ENCODE results near the gene C11orf71. TPM values are rescaled to one million over a fixed set of nuclear protein-coding genes. Genes with fewer than 3 reads are reported as not detected.

C11orf71 gene
- total RNA-seq, 3 donors from 2014 or later: 7.9 to 13.2 (median 10.2) TPM

DNA sequence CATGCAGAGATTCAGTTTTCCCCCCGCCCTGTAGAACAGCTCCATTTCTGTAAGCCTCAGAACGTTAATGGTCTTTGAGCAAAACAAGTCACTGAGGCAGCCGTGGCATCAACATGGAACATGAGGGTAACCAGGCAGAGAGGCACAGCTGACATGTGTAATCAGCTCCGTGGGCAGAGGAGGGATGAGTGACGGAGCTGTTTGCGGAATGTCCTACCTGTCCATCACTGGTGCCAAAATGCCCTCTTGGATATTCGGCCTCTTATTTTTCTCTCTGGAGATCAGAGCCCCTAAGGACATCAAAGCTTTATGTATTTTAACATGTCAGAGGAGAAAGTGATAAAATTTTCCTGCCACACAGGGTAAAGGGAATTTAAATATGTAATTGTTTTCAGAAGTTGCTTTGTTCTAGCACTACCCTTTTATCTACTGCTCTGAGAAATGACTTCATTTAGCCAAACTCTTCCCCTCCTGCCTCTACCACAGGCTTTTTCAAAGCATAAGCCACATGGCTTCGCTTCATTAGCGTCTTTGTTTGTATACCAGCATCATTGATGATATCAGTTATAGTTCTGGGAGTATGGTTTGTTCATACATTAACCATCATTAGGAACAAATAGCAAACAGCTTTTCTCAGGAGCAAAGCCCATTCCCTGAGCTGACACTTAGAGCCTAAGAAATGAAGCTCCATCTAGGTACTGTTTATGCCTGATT lies 32.9 kb downstream of the C11orf71 start:
- no peaks in the 10 kb centered on the region for H3K4me1 ChIP-seq
- intact Hi-C loops (cut with DNase I; ENCODE audit: low total_unique reads): no loop called here
- TF ChIP-seq POLR2AphosphoS5 (IDR thresholded peaks at IDR 0.05) (no peak), POLR2A (IDR thresholded peaks at IDR 0.05) (no peak)
- TF ChIP-seq, protein P1, sequence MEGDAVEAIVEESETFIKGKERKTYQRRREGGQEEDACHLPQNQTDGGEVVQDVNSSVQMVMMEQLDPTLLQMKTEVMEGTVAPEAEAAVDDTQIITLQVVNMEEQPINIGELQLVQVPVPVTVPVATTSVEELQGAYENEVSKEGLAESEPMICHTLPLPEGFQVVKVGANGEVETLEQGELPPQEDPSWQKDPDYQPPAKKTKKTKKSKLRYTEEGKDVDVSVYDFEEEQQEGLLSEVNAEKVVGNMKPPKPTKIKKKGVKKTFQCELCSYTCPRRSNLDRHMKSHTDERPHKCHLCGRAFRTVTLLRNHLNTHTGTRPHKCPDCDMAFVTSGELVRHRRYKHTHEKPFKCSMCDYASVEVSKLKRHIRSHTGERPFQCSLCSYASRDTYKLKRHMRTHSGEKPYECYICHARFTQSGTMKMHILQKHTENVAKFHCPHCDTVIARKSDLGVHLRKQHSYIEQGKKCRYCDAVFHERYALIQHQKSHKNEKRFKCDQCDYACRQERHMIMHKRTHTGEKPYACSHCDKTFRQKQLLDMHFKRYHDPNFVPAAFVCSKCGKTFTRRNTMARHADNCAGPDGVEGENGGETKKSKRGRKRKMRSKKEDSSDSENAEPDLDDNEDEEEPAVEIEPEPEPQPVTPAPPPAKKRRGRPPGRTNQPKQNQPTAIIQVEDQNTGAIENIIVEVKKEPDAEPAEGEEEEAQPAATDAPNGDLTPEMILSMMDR (IDR thresholded peaks at IDR 0.05): no peak
- H3K9me3 ChIP-seq: no peaks in the 10 kb centered on the region
- H3K27ac ChIP-seq: no peak overlapping the region
- H3K27me3 ChIP-seq: peaks cover 0 to 2% of the 10 kb centered on the region in 2 donors
- no peak overlapping the region for H3K4me3 ChIP-seq
- DNase-seq (ENCODE audit: low spot score in 2 of 2): no peak
- no peaks in the 10 kb centered on the region for H3K36me3 ChIP-seq

DNA sequence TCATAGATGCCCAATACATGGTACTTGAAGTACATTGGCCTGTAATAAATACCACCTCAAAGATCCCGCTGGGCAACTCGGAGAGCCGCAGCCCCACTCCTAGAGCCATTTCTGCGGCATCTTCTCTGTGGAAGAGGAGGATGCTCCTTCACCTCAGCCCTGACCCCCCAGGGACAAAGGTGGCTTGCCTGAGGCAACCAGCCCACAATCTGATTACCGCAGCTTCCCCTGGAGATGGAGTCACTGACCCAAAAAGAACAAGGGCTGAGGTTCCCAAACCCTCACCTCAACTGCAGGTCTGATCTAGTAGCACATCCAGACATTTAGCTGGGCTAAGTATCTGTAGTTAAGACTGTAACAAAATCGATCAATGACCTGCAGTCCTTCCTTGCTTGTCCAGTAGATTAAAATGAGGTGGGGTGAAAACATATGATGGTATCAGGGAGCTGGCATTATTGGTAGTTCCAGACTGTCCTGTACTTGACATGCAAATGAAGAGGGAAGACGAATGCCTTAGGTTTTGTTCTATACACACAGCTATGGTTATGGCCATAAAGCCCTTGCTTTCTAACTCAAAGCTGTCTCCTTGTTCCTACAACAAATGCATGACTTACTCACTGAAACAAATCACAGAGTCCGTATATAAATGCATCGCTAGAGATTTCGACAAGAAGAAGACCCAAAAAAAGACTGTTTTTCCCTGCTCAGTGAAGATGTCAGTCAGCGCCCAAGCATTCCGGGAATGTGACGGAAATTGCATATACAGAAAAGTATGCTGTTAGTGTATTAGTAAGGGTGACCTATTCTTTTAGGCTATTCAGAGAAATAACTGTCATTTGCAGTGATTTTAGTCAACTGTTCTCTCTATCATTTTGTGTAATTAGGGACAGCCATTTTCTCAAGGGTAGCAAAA lies 33.7 kb downstream of the C11orf71 start:
- no peak overlapping the region for H3K27ac ChIP-seq
- intact Hi-C loops (cut with DNase I; ENCODE audit: low total_unique reads): no loop called here
- no peaks in the 10 kb centered on the region for H3K36me3 ChIP-seq
- H3K27me3 ChIP-seq: peaks cover 0 to 2% of the 10 kb centered on the region in 2 donors
- H3K4me3 ChIP-seq: no peak overlapping the region
- no peaks in the 10 kb centered on the region for H3K9me3 ChIP-seq
- DNase-seq (ENCODE audit: low spot score in 2 of 2): no peak
- TF ChIP-seq POLR2AphosphoS5 (IDR thresholded peaks at IDR 0.05): no peak
- TF ChIP-seq, protein P1 (IDR thresholded peaks at IDR 0.05): no peak
- TF ChIP-seq POLR2A (IDR thresholded peaks at IDR 0.05): no peak
- no peaks in the 10 kb centered on the region for H3K4me1 ChIP-seq

DNA sequence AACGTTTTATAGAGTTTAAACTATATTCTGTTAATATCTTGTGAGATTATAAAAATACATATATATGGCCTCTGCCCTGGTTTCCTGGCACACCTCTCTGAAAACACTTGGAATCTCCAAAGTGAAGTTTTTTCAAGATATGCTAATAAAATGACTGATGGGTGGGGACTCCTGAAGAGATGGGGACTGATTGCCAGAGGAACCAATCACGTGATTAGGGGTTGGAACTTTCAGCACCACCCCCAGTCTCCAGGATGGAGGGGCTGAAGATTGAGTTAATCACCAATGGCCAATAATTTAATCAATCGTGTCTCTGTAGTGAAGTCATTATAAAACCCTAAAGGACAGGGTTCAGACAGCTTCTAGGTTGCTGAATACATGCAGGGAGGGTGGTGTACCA lies 37.4 kb downstream of the C11orf71 start:
- no peaks in the 10 kb centered on the region for H3K9me3 ChIP-seq
- intact Hi-C loops (cut with DNase I; ENCODE audit: low total_unique reads): no loop called here
- H3K4me1 ChIP-seq: no peaks in the 10 kb centered on the region
- H3K36me3 ChIP-seq: no peaks in the 10 kb centered on the region
- no peak overlapping the region for H3K4me3 ChIP-seq
- TF ChIP-seq POLR2A (IDR thresholded peaks at IDR 0.05): no peak
- no peak for DNase-seq (ENCODE audit: low spot score in 2 of 2)
- no peak overlapping the region for H3K27ac ChIP-seq
- peaks cover 0 to 2% of the 10 kb centered on the region in 2 donors for H3K27me3 ChIP-seq

DNA sequence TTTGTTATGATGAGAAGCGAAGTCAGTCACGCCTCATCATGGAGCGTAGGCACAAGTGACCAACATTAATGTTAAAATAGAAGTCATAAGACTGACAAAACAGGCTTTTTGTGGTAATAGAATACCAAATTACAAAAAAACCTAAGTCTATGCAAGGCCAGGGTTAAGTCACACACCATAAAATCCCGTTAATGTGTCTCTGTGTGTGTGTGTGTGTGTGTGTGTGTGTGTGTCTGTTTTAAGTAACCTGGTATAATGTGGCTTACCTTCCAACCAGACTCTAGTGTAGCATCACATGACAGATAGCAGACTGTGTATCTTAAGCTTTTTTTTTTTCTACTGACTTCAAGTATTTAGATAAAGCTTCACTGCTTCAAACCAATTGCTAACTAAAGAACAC lies 38.0 kb downstream of the C11orf71 start:
- no peaks in the 10 kb centered on the region for H3K36me3 ChIP-seq
- H3K27me3 ChIP-seq: peaks cover 0 to 2% of the 10 kb centered on the region in 2 donors
- no peak overlapping the region for H3K27ac ChIP-seq
- intact Hi-C loops (cut with DNase I; ENCODE audit: low total_unique reads): no loop called here
- H3K9me3 ChIP-seq: no peaks in the 10 kb centered on the region
- no peak overlapping the region for H3K4me3 ChIP-seq
- H3K4me1 ChIP-seq: no peaks in the 10 kb centered on the region
- TF ChIP-seq, protein P1 (IDR thresholded peaks at IDR 0.05): no peak
- no peak for TF ChIP-seq POLR2A (IDR thresholded peaks at IDR 0.05)
- no peak for TF ChIP-seq POLR2AphosphoS5 (IDR thresholded peaks at IDR 0.05)
- DNase-seq (ENCODE audit: low spot score in 2 of 2): no peak

DNA sequence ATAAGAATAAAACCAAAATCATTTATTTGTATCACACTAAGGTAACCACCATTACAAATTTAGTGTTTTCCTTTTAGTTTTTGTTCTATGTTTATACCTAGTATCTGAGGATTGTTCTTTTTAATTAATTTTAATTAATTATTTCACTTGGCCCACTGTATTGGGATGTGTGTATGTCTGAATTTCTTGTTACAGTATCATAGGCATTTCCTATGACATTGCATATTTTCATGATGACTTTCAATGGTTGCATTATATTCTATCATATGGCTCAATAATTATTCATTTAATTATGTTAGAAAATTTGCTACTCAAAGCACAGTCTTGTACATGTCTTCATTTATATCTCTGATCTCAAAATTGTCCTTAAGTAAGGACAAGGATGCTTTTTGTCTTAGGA lies 41.0 kb downstream of the C11orf71 start:
- Histone ChIP-seq H3K27me3 (no peaks in the 10 kb centered on the region), H3K9me3 (no peaks in the 10 kb centered on the region), H3K27ac (no peak overlapping the region), H3K36me3 (no peaks in the 10 kb centered on the region), H3K4me1 (no peaks in the 10 kb centered on the region), H3K4me3 (no peak overlapping the region)
- DNase-seq (ENCODE audit: low spot score in 2 of 2): no peak
- intact Hi-C loops (cut with DNase I; ENCODE audit: low total_unique reads): no loop called here
- TF ChIP-seq, protein P1 (IDR thresholded peaks at IDR 0.05): no peak
- no peak for TF ChIP-seq POLR2A (IDR thresholded peaks at IDR 0.05)
- no peak for TF ChIP-seq POLR2AphosphoS5 (IDR thresholded peaks at IDR 0.05)
